Measurements from ENCODE around the gene CACNA1G. TPM values are rescaled to one million over a fixed set of nuclear protein-coding genes. Genes with fewer than 3 reads are reported as not detected.

CACNA1G gene
- total RNA-seq, 1 donor, result under 0.01 TPM

- no peak for DNase-seq (ENCODE audit: insufficient read length, low spot score, missing footprints)
- Histone ChIP-seq H4K20me1 (ENCODE audit: insufficient read depth, low read length) (no peaks in the 10 kb centered on the region), H3K4me3 (ENCODE audit: insufficient read depth, low read length) (no peak overlapping the region), H2AFZ (ENCODE audit: low read length) (no peak overlapping the region), H3K4me1 (ENCODE audit: insufficient read depth, low read length) (no peaks in the 10 kb centered on the region), H3K79me2 (ENCODE audit: insufficient read depth, low read length) (no peaks in the 10 kb centered on the region), H3K9me3 (ENCODE audit: low read depth, low read length) (no peaks in the 10 kb centered on the region), H3K27me3 (ENCODE audit: insufficient read depth, low read length) (no peaks in the 10 kb centered on the region), H3K4me2 (ENCODE audit: insufficient read depth, low read length) (no peak overlapping the region), H3K27ac (ENCODE audit: low read depth, low read length) (no peak overlapping the region), H3K36me3 (ENCODE audit: insufficient read depth, low read length) (no peaks in the 10 kb centered on the region)
- TF ChIP-seq CTCF (IDR thresholded peaks at IDR 0.05; ENCODE audit: extremely low read depth, low read depth, low read length), result no peak
These were observed 88.8 kb downstream of the CACNA1G start for GRCh38 chr17:50649042-50649908.

- H3K79me2 ChIP-seq (ENCODE audit: insufficient read depth, low read length), result no peaks in the 10 kb centered on the region
- H3K4me1 ChIP-seq (ENCODE audit: insufficient read depth, low read length), result no peaks in the 10 kb centered on the region
- TF ChIP-seq CTCF (IDR thresholded peaks at IDR 0.05; ENCODE audit: extremely low read depth, low read depth, low read length), result no peak
- H3K27ac ChIP-seq (ENCODE audit: low read depth, low read length), result no peak overlapping the region
- DNase-seq (ENCODE audit: insufficient read length, low spot score, missing footprints), result no peak
- H3K4me3 ChIP-seq (ENCODE audit: insufficient read depth, low read length), result no peak overlapping the region
- H4K20me1 ChIP-seq (ENCODE audit: insufficient read depth, low read length), result no peaks in the 10 kb centered on the region
- H3K27me3 ChIP-seq (ENCODE audit: insufficient read depth, low read length), result no peaks in the 10 kb centered on the region
- no peak overlapping the region for H3K4me2 ChIP-seq (ENCODE audit: insufficient read depth, low read length)
- H3K36me3 ChIP-seq (ENCODE audit: insufficient read depth, low read length), result peaks cover 5% of the 10 kb centered on the region
- no peak overlapping the region for H2AFZ ChIP-seq (ENCODE audit: low read length)
- H3K9me3 ChIP-seq (ENCODE audit: low read depth, low read length), result no peaks in the 10 kb centered on the region
These were observed 91.1 kb downstream of the CACNA1G start for GRCh38 chr17:50651661-50652060.

- H3K79me2 ChIP-seq (ENCODE audit: insufficient read depth, low read length), result no peaks in the 10 kb centered on the region
- H3K27ac ChIP-seq (ENCODE audit: low read depth, low read length), result no peak overlapping the region
- H3K4me2 ChIP-seq (ENCODE audit: insufficient read depth, low read length), result no peak overlapping the region
- no peak for TF ChIP-seq CTCF (IDR thresholded peaks at IDR 0.05; ENCODE audit: extremely low read depth, low read depth, low read length)
- H4K20me1 ChIP-seq (ENCODE audit: insufficient read depth, low read length), result no peaks in the 10 kb centered on the region
- DNase-seq (ENCODE audit: insufficient read length, low spot score, missing footprints), result no peak
- H2AFZ ChIP-seq (ENCODE audit: low read length), result no peak overlapping the region
- peaks cover 11% of the 10 kb centered on the region for H3K36me3 ChIP-seq (ENCODE audit: insufficient read depth, low read length)
- no peaks in the 10 kb centered on the region for H3K9me3 ChIP-seq (ENCODE audit: low read depth, low read length)
- H3K4me3 ChIP-seq (ENCODE audit: insufficient read depth, low read length), result no peak overlapping the region
- H3K4me1 ChIP-seq (ENCODE audit: insufficient read depth, low read length), result no peaks in the 10 kb centered on the region
- H3K27me3 ChIP-seq (ENCODE audit: insufficient read depth, low read length), result no peaks in the 10 kb centered on the region
These were observed 93.2 kb downstream of the CACNA1G start for GRCh38 chr17:50653738-50654137.

GRCh38 chr17:50656509-50656908 lies 96.0 kb downstream of the CACNA1G start:
- Histone ChIP-seq H4K20me1 (ENCODE audit: insufficient read depth, low read length) (no peaks in the 10 kb centered on the region), H3K4me2 (ENCODE audit: insufficient read depth, low read length) (no peak overlapping the region), H3K36me3 (ENCODE audit: insufficient read depth, low read length) (peaks cover 11% of the 10 kb centered on the region), H3K27ac (ENCODE audit: low read depth, low read length) (no peak overlapping the region), H3K79me2 (ENCODE audit: insufficient read depth, low read length) (no peaks in the 10 kb centered on the region), H3K9me3 (ENCODE audit: low read depth, low read length) (no peaks in the 10 kb centered on the region), H2AFZ (ENCODE audit: low read length) (no peak overlapping the region), H3K27me3 (ENCODE audit: insufficient read depth, low read length) (no peaks in the 10 kb centered on the region), H3K4me1 (ENCODE audit: insufficient read depth, low read length) (peaks cover 18% of the 10 kb centered on the region), H3K4me3 (ENCODE audit: insufficient read depth, low read length) (no peak overlapping the region)
- DNase-seq (ENCODE audit: insufficient read length, low spot score, missing footprints), result no peak
- no peak for TF ChIP-seq CTCF (IDR thresholded peaks at IDR 0.05; ENCODE audit: extremely low read depth, low read depth, low read length)
